Natural killer cell (primary cell): ENCODE results near the gene DEPP1. TPM values are rescaled to one million over a fixed set of nuclear protein-coding genes. Genes with fewer than 3 reads are reported as not detected.

Experiments used
- ATAC-seq, 3 donors: fragments of 150-1000 bp in 2 of 3; fragments of 200-7000 bp in 1 of 3; cut with Tn5 transposase; 1 replicate in 1 of 3; 2 replicates in 2 of 3; pipeline ENCODE4 v1.10.0; 2021; ENCODE audit warnings: mild to moderate bottlenecking in 2 of 3, moderate library complexity in 2 of 3
- DNase-seq, 2 donors: peaks; one replicate each; pipeline versions ENCODE4 v3.0.0 to v3.0.0-alpha.2; 2013 to 2021; ENCODE audit warnings: mixed read lengths in 1 of 2
- H3K27ac ChIP-seq: one replicate; pipeline ENCODE4 v1.5.1; 2013; ENCODE audit warnings: mild to moderate bottlenecking, low read length
- H3K27me3 ChIP-seq: one replicate; pipeline ENCODE4 v1.6.1; 2013; ENCODE audit warnings: low read length; ENCODE audit not compliant: control insufficient read depth, insufficient read depth
- H3K36me3 ChIP-seq: one replicate; pipeline ENCODE4 v1.6.1; 2013; ENCODE audit warnings: low read length; ENCODE audit not compliant: control insufficient read depth, insufficient read depth
- H3K4me1 ChIP-seq: one replicate; pipeline ENCODE4 v1.6.1; 2013; ENCODE audit warnings: low read length; ENCODE audit not compliant: control insufficient read depth, insufficient read depth
- H3K4me3 ChIP-seq: one replicate; pipeline ENCODE4 v1.5.1; 2013; ENCODE audit warnings: low read length
- H3K9me3 ChIP-seq: one replicate; pipeline ENCODE4 v1.6.1; 2013; ENCODE audit warnings: low read length; ENCODE audit not compliant: control insufficient read depth, insufficient read depth
- H3K27ac Mint-ChIP-seq, 2 donors: one replicate each; pipeline ENCODE4 v1.8.0; 2022; ENCODE audit warnings: mild to moderate bottlenecking in 2 of 2, mixed read lengths in 2 of 2, moderate library complexity in 1 of 2
- H3K27me3 Mint-ChIP-seq, 2 donors: one replicate each; pipeline ENCODE4 v1.8.0; 2022; ENCODE audit warnings: low read depth in 2 of 2, mixed read lengths in 2 of 2
- H3K36me3 Mint-ChIP-seq: one replicate; pipeline ENCODE4 v1.8.0; 2022; ENCODE audit warnings: mixed read lengths
- H3K4me1 Mint-ChIP-seq, 2 donors: one replicate each; pipeline ENCODE4 v1.8.0; 2022; ENCODE audit warnings: mixed read lengths in 2 of 2
- H3K4me3 Mint-ChIP-seq: one replicate; pipeline ENCODE4 v1.8.0; 2022; ENCODE audit warnings: mild to moderate bottlenecking, moderate library complexity, mixed read lengths
- H3K9me3 Mint-ChIP-seq, 2 donors: one replicate each; pipeline ENCODE4 v1.8.0; 2022; ENCODE audit warnings: mixed read lengths in 2 of 2
- CTCF ChIP-seq: fragments of 200-600 bp; IDR thresholded peaks from one replicate; pipeline ENCODE4 v1.8.0; 2022; ENCODE audit warnings: antibody characterized with exemption
- WGBS: methylation state at CpG from one replicate; pipeline ENCODE4 v1.1.7; 2013; ENCODE audit warnings: missing lambda C conversion rate; ENCODE audit not compliant: insufficient coverage; 5-methylcytosine and 5-hydroxymethylcytosine counted together
- intact Hi-C: fragments of 100-400 bp; cut with micrococcal nuclease; formaldehyde crosslinking; loops from one replicate; pipeline ENCODE4 v1.14.2; 2022
- total RNA-seq, 4 donors: library from RNA; stranded (reverse); fragments of 120-200 nt in 1 of 4; gene quantifications; one replicate each; pipeline versions ENCODE4 v1.2.3 to v1.2.4, GENCODE V29; 2013 to 2022

Gene DEPP1
- total RNA-seq, 3 donors from 2014 or later (not counting 1 experiment from before 2014, with no cell fraction given) = not detected

- TF ChIP-seq CTCF = no peak
- Mint-ChIP-seq H3K4me1 (peaks cover 24 to 35% of the 10 kb centered on the region in 2 donors), H3K27me3 (no peaks in the 10 kb centered on the region), H3K36me3 (no peaks in the 10 kb centered on the region), H3K4me3 (peak overlapping the region; percentile 56), H3K27ac (no peak overlapping the region), H3K9me3 (no peaks in the 10 kb centered on the region)
- Histone ChIP-seq H3K36me3 (no peaks in the 10 kb centered on the region), H3K27me3 (no peaks in the 10 kb centered on the region), H3K9me3 (no peaks in the 10 kb centered on the region), H3K4me1 (peaks cover 40% of the 10 kb centered on the region), H3K4me3 (no peak overlapping the region), H3K27ac (no peak overlapping the region)
- DNase-seq (no peak), ATAC-seq (no peak)
- 57% methylated on average over 9 of the region's 10 CpGs for WGBS
- intact Hi-C loops = loop anchor here (1.0 to 2.0 kb wide), 2 partner anchors 17 to 43 kb away; partner anchors contain the start of gene RASSF4
Observed at GRCh38 chr10:44975431-44976331, 2.9 kb downstream of the DEPP1 start.

GRCh38 chr10:44974628-44975430, 3.8 kb downstream of the DEPP1 start:
- Histone ChIP-seq H3K4me1 (peaks cover 48% of the 10 kb centered on the region), H3K27ac (no peak overlapping the region), H3K27me3 (no peaks in the 10 kb centered on the region), H3K36me3 (no peaks in the 10 kb centered on the region), H3K4me3 (peak overlapping the region; percentile 24), H3K9me3 (no peaks in the 10 kb centered on the region)
- Mint-ChIP-seq H3K4me3 (peak overlapping the region; percentile 63), H3K4me1 (peaks cover 25 to 40% of the 10 kb centered on the region in 2 donors), H3K36me3 (no peaks in the 10 kb centered on the region), H3K9me3 (no peaks in the 10 kb centered on the region), H3K27me3 (no peaks in the 10 kb centered on the region), H3K27ac (peak overlapping the region in 1 of 2 donors; percentile 72)
- DNase-seq = peak; percentile 72 to 81
- TF ChIP-seq CTCF = peak; percentile 98
- intact Hi-C loops = loop anchor here (1.0 to 2.0 kb wide), 2 partner anchors 16 to 43 kb away; partner anchors contain the start of gene RASSF4
- 8% methylated on average over 46 of the region's 46 CpGs for WGBS
- peak; percentile 91 to 98 (median 97) for ATAC-seq

GRCh38 chr10:44974082-44974627, 4.5 kb downstream of the DEPP1 start:
- peak overlapping the region in 1 of 2 donors; percentile 72 for H3K27ac Mint-ChIP-seq
- no peaks in the 10 kb centered on the region for H3K36me3 Mint-ChIP-seq
- intact Hi-C loops = loop anchor here (2.0 kb wide), 1 partner anchor 15 kb away; the partner anchor contains the start of gene RASSF4
- H3K4me3 Mint-ChIP-seq = peak overlapping the region; percentile 63
- H3K4me1 Mint-ChIP-seq = peaks cover 32 to 47% of the 10 kb centered on the region in 2 donors
- H3K36me3 ChIP-seq = no peaks in the 10 kb centered on the region
- peaks cover 55% of the 10 kb centered on the region for H3K4me1 ChIP-seq
- H3K27ac ChIP-seq = no peak overlapping the region
- ATAC-seq (no peak), DNase-seq (no peak)
- peak overlapping the region; percentile 24 for H3K4me3 ChIP-seq
- WGBS = 67% methylated on average over 7 of the region's 7 CpGs
- TF ChIP-seq CTCF = no peak
- no peaks in the 10 kb centered on the region for H3K9me3 Mint-ChIP-seq
- no peaks in the 10 kb centered on the region for H3K9me3 ChIP-seq
- no peaks in the 10 kb centered on the region for H3K27me3 Mint-ChIP-seq
- no peaks in the 10 kb centered on the region for H3K27me3 ChIP-seq
